SH-SY5Y (cell line): ENCODE results near the gene ARHGAP5.

Source experiments
- GATA2 ChIP-seq: IDR thresholded peaks from 2 replicates; pipeline ENCODE4 v1.6.1; 2011; ENCODE audit warnings: mild to moderate bottlenecking, low read depth, low read length
- GATA3 ChIP-seq: IDR thresholded peaks from 2 replicates; pipeline ENCODE4 v1.6.1; 2011; ENCODE audit warnings: low read depth, mild to moderate bottlenecking, low read length, moderate library complexity

DNA sequence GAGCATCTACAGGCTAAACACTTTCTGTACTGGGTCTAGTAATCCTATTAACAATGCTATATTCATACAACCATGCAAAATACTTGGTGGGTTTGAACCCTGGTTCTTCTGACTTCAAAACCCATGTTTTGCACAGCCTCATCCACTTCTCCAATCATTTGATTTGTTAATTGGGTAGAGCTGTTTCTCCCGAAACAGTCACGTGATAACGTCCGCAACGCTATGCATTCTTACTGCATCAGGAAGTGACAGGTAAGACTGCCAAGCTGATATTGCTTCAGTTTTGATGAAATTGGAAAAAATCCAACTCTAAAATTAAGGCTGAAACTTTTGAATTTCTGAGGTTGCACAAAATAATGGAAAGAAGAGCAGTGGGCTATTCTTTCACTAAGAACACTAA, 94.4 kb downstream of the ARHGAP5 start:
- TF ChIP-seq GATA2 = no peak
- TF ChIP-seq GATA3 = no peak
